Body of pancreas (tissue), 4 donors: Measurements from ENCODE around the gene RNF128.
"Not testable (repeated sequence)": the region's sequence is repeated elsewhere in the genome, so short reads cannot be mapped to it uniquely, and the experiment has no call there.

Source experiments
- CTCF ChIP-seq, 7 experiments: fragments of 450-650 bp in 4 of 7; fragments of 200-600 bp in 3 of 7; sonication (generic) in 3 of 7; IDR thresholded peaks; one replicate each; pipeline ENCODE4 v1.5.1; 2016 to 2019; ENCODE audit warnings: antibody characterized with exemption in 7 of 7
- POLR2A ChIP-seq, 3 donors: fragments of 450-650 bp; IDR thresholded peaks; one replicate each; pipeline ENCODE4 v1.6.1; 2016; ENCODE audit warnings: antibody characterized with exemption in 3 of 3, mild to moderate bottlenecking in 2 of 3

GRCh38 chrX:106812930-106813329, 86.4 kb downstream of the RNF128 start:
- TF ChIP-seq CTCF, POLR2A (IDR thresholded peaks at IDR 0.05): not testable (repeated sequence)
